Measurements from ENCODE around the gene PEX10.

GRCh38 chr1:2383576-2383975 is 28.8 kb downstream of the PEX10 start:
- no peak for TF ChIP-seq CTCF (conservative IDR thresholded peaks at IDR 0.05)
- TF ChIP-seq EZH2 (IDR thresholded peaks at IDR 0.05; ENCODE audit: low read depth), result no peak

Measured in PC-9 (cell line).